K562 (cell line): Measurements from ENCODE around the gene CNTN4. TPM values are rescaled to one million over a fixed set of nuclear protein-coding genes. Genes with fewer than 3 reads are reported as not detected.

ENCODE experiments used
- ATAC-seq: fragments of 200-7000 bp; cut with Tn5 transposase; 3 replicates; pipeline ENCODE4 v1.9.1; 2020; ENCODE audit warnings: moderate library complexity
- BruUV-seq: library from RNA; stranded (reverse); fragments of 400-500 nt; replicated peaks from 2 replicates; lab custom pipeline; 2021; lab: Mats Ljungman, UMichigan
- CTCF ChIA-PET: fragments of 300-600 bp; formaldehyde crosslinking; extraction: SDS; loops from one replicate; lab custom pipeline; 2021; ENCODE audit warnings: low intra/inter-chr PET ratio; lab: Yijun Ruan, JAX
- POLR2A ChIA-PET: fragments of 300-600, 350-650 bp; sonication (Branson Sonifier 250); formaldehyde crosslinking; extraction: SDS; loops from one replicate; lab custom pipeline; 2021; ENCODE audit warnings: antibody characterized with exemption, inconsistent platforms; lab: Yijun Ruan, JAX
- DNase-seq, 4 experiments: peaks; one replicate each; pipeline versions ENCODE4 v3.0.0 to v3.0.0-alpha.2; 2011 to 2018; ENCODE audit warnings: low spot score in 3 of 4, mixed read lengths in 3 of 4; ENCODE audit errors: extremely low read depth in 1 of 4
- FAIRE-seq: peaks from 2 replicates; lab custom pipeline; 2011; peaks lifted over from hg19 to GRCh38; lab: Jason Lieb, UNC
- H2AFZ ChIP-seq: 2 replicates; pipeline ENCODE4 v1.6.0; 2011; ENCODE audit warnings: low read depth, low read length, control low read depth, inconsistent platforms
- H3K27ac ChIP-seq: fragments of 200-600 bp; 3 replicates; pipeline ENCODE4 v1.8.0; 2011; ENCODE audit warnings: low read depth, mild to moderate bottlenecking, control low read depth, inconsistent platforms, low read length, moderate library complexity, mixed read lengths; ENCODE audit errors: extremely low read depth
- H3K27me3 ChIP-seq, 2 experiments: fragments of 300-600 bp in 1 of 2; 2 replicates in 1 of 2; 3 replicates in 1 of 2; pipeline versions ENCODE4 v1.6.0 to v1.8.0; 2011; ENCODE audit warnings: inconsistent platforms in 2 of 2, low read length in 2 of 2, mild to moderate bottlenecking in 1 of 2, mixed read lengths in 1 of 2, moderate library complexity in 1 of 2; ENCODE audit not compliant: control insufficient read depth in 2 of 2, insufficient read depth in 2 of 2
- H3K36me3 ChIP-seq: fragments of 300-600 bp; 3 replicates; pipeline ENCODE4 v1.8.0; 2011; ENCODE audit warnings: mild to moderate bottlenecking, low read length, inconsistent platforms; ENCODE audit not compliant: control insufficient read depth, insufficient read depth
- H3K4me1 ChIP-seq, 2 experiments: fragments of 200-600 bp in 1 of 2; replicated peaks in 1 of 2; 2 replicates in 1 of 2; 3 replicates in 1 of 2; pipeline versions ENCODE4 v1.5.1 to v1.8.0; 2011; ENCODE audit warnings: inconsistent platforms in 2 of 2, low read length in 2 of 2, mild to moderate bottlenecking in 1 of 2, mixed read lengths in 1 of 2, moderate library complexity in 1 of 2; ENCODE audit not compliant: control insufficient read depth in 2 of 2, insufficient read depth in 2 of 2
- H3K4me2 ChIP-seq: 2 replicates; pipeline ENCODE4 v1.6.1; 2011; ENCODE audit warnings: low read length, control low read depth, inconsistent platforms, mixed read lengths; ENCODE audit not compliant: insufficient read depth
- H3K4me3 ChIP-seq: fragments of 200-600 bp; sonication (generic), shearing (Covaris generic); 2 replicates; pipeline ENCODE4 v1.5.1; 2016; ENCODE audit warnings: control low read depth, inconsistent platforms
- H3K79me2 ChIP-seq: fragments of 200-600 bp; 3 replicates; pipeline ENCODE4 v1.8.0; 2011; ENCODE audit warnings: low read length, inconsistent platforms; ENCODE audit not compliant: control insufficient read depth, insufficient read depth
- H3K9ac ChIP-seq, 2 experiments: 2 replicates each; pipeline versions ENCODE4 v1.6.0 to v1.6.1; 2011; ENCODE audit warnings: low read depth in 2 of 2, low read length in 2 of 2, control low read depth in 1 of 2, inconsistent platforms in 1 of 2, mild to moderate bottlenecking in 1 of 2, mixed read lengths in 1 of 2; ENCODE audit not compliant: insufficient read depth in 1 of 2
- H3K9me1 ChIP-seq: one replicate; pipeline ENCODE4 v1.6.0; 2011; ENCODE audit warnings: inconsistent platforms, mild to moderate bottlenecking, low read length, moderate library complexity; ENCODE audit not compliant: control insufficient read depth, insufficient read depth
- H3K9me3 ChIP-seq: replicated peaks from 2 replicates; pipeline ENCODE4 v1.5.1; 2011; ENCODE audit warnings: low read depth, low read length, inconsistent platforms; ENCODE audit not compliant: control insufficient read depth, insufficient read depth
- H4K20me1 ChIP-seq: replicated peaks from 2 replicates; pipeline ENCODE4 v1.6.1; 2011; ENCODE audit warnings: low read length, inconsistent platforms, mixed read lengths; ENCODE audit not compliant: control insufficient read depth, insufficient read depth
- CBX3 ChIP-seq, 2 experiments: IDR thresholded peaks; 1 replicate in 1 of 2; 2 replicates in 1 of 2; pipeline ENCODE4 v1.6.1; 2012; ENCODE audit warnings: inconsistent platforms in 2 of 2, low read length in 2 of 2, borderline replicate concordance in 1 of 2, control low read depth in 1 of 2
- HLTF ChIP-seq: fragments of 450-650 bp; IDR thresholded peaks from 2 replicates; pipeline ENCODE4 v1.6.1; 2016
- KAT7 ChIP-seq: sonication (generic); formaldehyde crosslinking; IDR thresholded peaks from 2 replicates; pipeline ENCODE4 v1.8.0; 2022; ENCODE audit warnings: missing genetic modification reagents, mild to moderate bottlenecking, borderline replicate concordance
- POLR2G ChIP-seq: fragments of 200-400 bp; formaldehyde crosslinking; IDR thresholded peaks from 2 replicates; pipeline ENCODE4 v1.6.1; 2017; ENCODE audit warnings: low read depth, mild to moderate bottlenecking, antibody characterized with exemption, low read length, moderate library complexity
- TAF15 ChIP-seq: fragments of 200-400 bp; formaldehyde crosslinking; IDR thresholded peaks from 2 replicates; pipeline ENCODE4 v1.6.1; 2017; ENCODE audit warnings: mild to moderate bottlenecking, low read depth, low read length, moderate library complexity
- TFAM ChIP-seq: fragments of 250-450 bp; sonication (Bioruptor Pico); conservative IDR thresholded peaks from 2 replicates; pipeline ENCODE4 v1.5.0; 2021; ENCODE audit warnings: mild to moderate bottlenecking, moderate library complexity
- TRIM24 ChIP-seq, 2 experiments: fragments of 450-650 bp; IDR thresholded peaks; 2 replicates each; pipeline ENCODE4 v1.6.1; 2016
- ZFPM2 ChIP-seq: fragments of 250-450 bp; sonication (Bioruptor Pico); IDR thresholded peaks from 2 replicates; pipeline ENCODE4 v1.5.1; 2022; ENCODE audit warnings: mild to moderate bottlenecking
- ZNF133 ChIP-seq: fragments of 250-450 bp; sonication (Bioruptor Pico); IDR thresholded peaks from 2 replicates; pipeline ENCODE4 v1.4.0; 2020; ENCODE audit warnings: mild to moderate bottlenecking
- ZNF354B ChIP-seq: fragments of 250-450 bp; sonication (Bioruptor Pico); IDR thresholded peaks from 2 replicates; pipeline ENCODE4 v1.4.0; 2020
- ZNF41 ChIP-seq: fragments of 250-450 bp; sonication (Bioruptor Pico); conservative IDR thresholded peaks from 2 replicates; pipeline ENCODE4 v1.4.0; 2020; ENCODE audit warnings: mild to moderate bottlenecking
- ZNF445 ChIP-seq: fragments of 250-450 bp; sonication (Bioruptor Pico); IDR thresholded peaks from 2 replicates; pipeline ENCODE4 v1.4.0; 2020; ENCODE audit warnings: low read depth, mild to moderate bottlenecking, moderate library complexity
- WGBS: fragments of 100-300 bp; shearing (Covaris generic); methylation state at CpG from one replicate; pipeline ENCODE4 v1.1.6; 2016; ENCODE audit warnings: low coverage, mixed read lengths; ENCODE audit not compliant: insufficient coverage; ENCODE audit errors: missing lambda C conversion rate; 5-methylcytosine and 5-hydroxymethylcytosine counted together
- in situ Hi-C: fragments of 300-500 bp; cut with MboI; formaldehyde crosslinking; loops from 4 replicates; pipeline ENCODE4 v1.15.0; 2018; ENCODE audit warnings: inconsistent platforms, mixed read lengths
- intact Hi-C: fragments of 100-400 bp; cut with micrococcal nuclease; formaldehyde crosslinking; loops from 2 replicates; pipeline ENCODE4 v1.14.2; 2022
- polyA plus RNA-seq, 8 experiments: library from polyadenylated mRNA; depleted of rRNA in 4 of 8; stranded (reverse) in 5 of 8; unstranded in 3 of 8; fragments of >200 nt; fragmentation: Nextera tagmentation in 2 of 8; fragmentation: Illumina TruSeq in 1 of 8; extraction: Ambion mirVana in 2 of 8; extraction: Trizol in 1 of 8; gene quantifications; 2 replicates each; pipeline versions ENCODE4 v1.2.1 to v1.2.3, GENCODE V29; 2011 to 2014; ENCODE audit warnings: inconsistent platforms in 1 of 8, missing spikeins in 1 of 8
- total RNA-seq, 7 experiments: library from RNA; depleted of rRNA in 6 of 7; stranded (reverse); fragments of >200 nt in 6 of 7; fragmentation: Illumina TruSeq in 2 of 7; extraction: Trizol in 2 of 7; gene quantifications; 2 replicates each; pipeline versions ENCODE4 v1.2.1 to v1.2.3, GENCODE V29; 2011 to 2021; ENCODE audit warnings: low replicate concordance in 1 of 7
- TF ChIP-seq, protein P1 (sequence below): sonication (generic); formaldehyde crosslinking; IDR thresholded peaks from 2 replicates; pipeline ENCODE4 v1.8.0; 2023; ENCODE audit warnings: missing genetic modification reagents, mild to moderate bottlenecking, borderline replicate concordance

The CNTN4 gene
- total and polyA plus RNA-seq, 9 of the 15 experiments (the other 6 are each of a cell fraction or from before 2014, with no cell fraction given): not detected

DNA sequence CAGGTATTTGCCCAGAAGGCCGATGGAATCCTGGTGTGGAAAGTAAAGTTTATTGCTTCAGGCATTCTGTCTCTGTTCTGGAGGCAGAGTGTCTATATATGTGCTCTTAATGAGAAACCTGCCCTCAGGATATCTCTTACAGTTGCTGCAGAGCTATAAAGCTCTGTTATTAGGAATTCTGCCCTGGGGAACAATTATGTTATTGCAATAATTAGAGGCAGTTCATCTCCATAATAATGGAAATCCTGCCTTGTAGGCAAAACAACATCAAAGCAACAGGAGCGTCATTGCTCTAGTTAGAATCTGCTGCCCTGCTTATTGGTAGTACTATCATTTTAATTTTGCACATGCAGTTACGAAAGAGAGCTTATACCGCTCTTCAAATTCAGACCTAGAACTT lies 835.9 kb downstream of the CNTN4 start:
- TF ChIP-seq ZNF354B (CRISPR knock-in tag): no peak
- CTCF ChIA-PET: no interaction called here
- H4K20me1 ChIP-seq: no peaks in the 10 kb centered on the region
- no peak for DNase-seq
- H2AFZ ChIP-seq: no peak overlapping the region
- H3K9me3 ChIP-seq: no peaks in the 10 kb centered on the region
- no peak overlapping the region for H3K4me2 ChIP-seq
- BruUV-seq: no TSS peak
- WGBS: 0% methylated on average over 4 of the region's 4 CpGs
- no peaks in the 10 kb centered on the region for H3K27me3 ChIP-seq
- H3K9ac ChIP-seq: no peak overlapping the region
- no peaks in the 10 kb centered on the region for H3K4me1 ChIP-seq
- POLR2A ChIA-PET: no interaction called here
- no peaks in the 10 kb centered on the region for H3K79me2 ChIP-seq
- H3K4me3 ChIP-seq: no peak overlapping the region
- H3K9me1 ChIP-seq: no peaks in the 10 kb centered on the region
- no peak for ATAC-seq
- FAIRE-seq: no peak
- no peak overlapping the region for H3K27ac ChIP-seq
- intact Hi-C loops: no loop called here
- H3K36me3 ChIP-seq: no peaks in the 10 kb centered on the region
- in situ Hi-C loops: no loop called here

DNA sequence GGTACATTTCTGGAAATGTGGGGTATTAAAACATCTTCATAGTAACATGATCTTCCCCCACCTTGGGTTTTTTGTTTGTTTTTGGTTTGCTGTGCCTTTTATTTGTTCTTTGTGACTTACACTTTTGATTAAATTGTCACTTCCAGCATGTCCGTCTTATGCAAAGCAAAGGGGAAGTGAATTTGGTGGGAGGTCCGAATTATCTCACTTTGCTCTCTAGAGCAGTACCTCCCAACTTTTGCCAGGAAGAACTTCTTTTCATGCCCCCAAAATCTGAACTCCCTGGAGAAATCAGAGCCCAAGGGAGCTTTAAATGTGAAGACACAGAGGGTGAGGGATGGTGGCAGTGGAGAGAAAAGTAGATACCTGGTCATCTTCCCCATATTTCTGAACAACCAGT lies 838.4 kb downstream of the CNTN4 start:
- intact Hi-C loops: no loop called here
- no TSS peak for BruUV-seq
- ChIA-PET POLR2A (no interaction called here), CTCF (no interaction called here)
- Histone ChIP-seq H3K9me3 (no peaks in the 10 kb centered on the region), H4K20me1 (no peaks in the 10 kb centered on the region), H3K9ac (no peak overlapping the region), H3K27me3 (no peaks in the 10 kb centered on the region), H2AFZ (no peak overlapping the region), H3K4me2 (no peak overlapping the region), H3K36me3 (no peaks in the 10 kb centered on the region), H3K79me2 (no peaks in the 10 kb centered on the region), H3K4me1 (no peaks in the 10 kb centered on the region), H3K9me1 (no peaks in the 10 kb centered on the region), H3K4me3 (no peak overlapping the region), H3K27ac (no peak overlapping the region)
- no peak for DNase-seq
- ATAC-seq: no peak
- 5% methylated on average over 2 of the region's 2 CpGs for WGBS
- in situ Hi-C loops: no loop called here
- no peak for FAIRE-seq
- no peak for TF ChIP-seq TAF15
- no peak for TF ChIP-seq TFAM (CRISPR knock-in tag)
- TF ChIP-seq HLTF: no peak
- TF ChIP-seq ZFPM2 (CRISPR knock-in tag): no peak
- no peak for TF ChIP-seq ZNF445
- TF ChIP-seq, protein P1, sequence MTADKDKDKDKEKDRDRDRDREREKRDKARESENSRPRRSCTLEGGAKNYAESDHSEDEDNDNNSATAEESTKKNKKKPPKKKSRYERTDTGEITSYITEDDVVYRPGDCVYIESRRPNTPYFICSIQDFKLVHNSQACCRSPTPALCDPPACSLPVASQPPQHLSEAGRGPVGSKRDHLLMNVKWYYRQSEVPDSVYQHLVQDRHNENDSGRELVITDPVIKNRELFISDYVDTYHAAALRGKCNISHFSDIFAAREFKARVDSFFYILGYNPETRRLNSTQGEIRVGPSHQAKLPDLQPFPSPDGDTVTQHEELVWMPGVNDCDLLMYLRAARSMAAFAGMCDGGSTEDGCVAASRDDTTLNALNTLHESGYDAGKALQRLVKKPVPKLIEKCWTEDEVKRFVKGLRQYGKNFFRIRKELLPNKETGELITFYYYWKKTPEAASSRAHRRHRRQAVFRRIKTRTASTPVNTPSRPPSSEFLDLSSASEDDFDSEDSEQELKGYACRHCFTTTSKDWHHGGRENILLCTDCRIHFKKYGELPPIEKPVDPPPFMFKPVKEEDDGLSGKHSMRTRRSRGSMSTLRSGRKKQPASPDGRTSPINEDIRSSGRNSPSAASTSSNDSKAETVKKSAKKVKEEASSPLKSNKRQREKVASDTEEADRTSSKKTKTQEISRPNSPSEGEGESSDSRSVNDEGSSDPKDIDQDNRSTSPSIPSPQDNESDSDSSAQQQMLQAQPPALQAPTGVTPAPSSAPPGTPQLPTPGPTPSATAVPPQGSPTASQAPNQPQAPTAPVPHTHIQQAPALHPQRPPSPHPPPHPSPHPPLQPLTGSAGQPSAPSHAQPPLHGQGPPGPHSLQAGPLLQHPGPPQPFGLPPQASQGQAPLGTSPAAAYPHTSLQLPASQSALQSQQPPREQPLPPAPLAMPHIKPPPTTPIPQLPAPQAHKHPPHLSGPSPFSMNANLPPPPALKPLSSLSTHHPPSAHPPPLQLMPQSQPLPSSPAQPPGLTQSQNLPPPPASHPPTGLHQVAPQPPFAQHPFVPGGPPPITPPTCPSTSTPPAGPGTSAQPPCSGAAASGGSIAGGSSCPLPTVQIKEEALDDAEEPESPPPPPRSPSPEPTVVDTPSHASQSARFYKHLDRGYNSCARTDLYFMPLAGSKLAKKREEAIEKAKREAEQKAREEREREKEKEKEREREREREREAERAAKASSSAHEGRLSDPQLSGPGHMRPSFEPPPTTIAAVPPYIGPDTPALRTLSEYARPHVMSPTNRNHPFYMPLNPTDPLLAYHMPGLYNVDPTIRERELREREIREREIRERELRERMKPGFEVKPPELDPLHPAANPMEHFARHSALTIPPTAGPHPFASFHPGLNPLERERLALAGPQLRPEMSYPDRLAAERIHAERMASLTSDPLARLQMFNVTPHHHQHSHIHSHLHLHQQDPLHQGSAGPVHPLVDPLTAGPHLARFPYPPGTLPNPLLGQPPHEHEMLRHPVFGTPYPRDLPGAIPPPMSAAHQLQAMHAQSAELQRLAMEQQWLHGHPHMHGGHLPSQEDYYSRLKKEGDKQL (CRISPR knock-in tag): no peak
- TF ChIP-seq ZNF41 (CRISPR knock-in tag): no peak
- no peak for TF ChIP-seq ZNF133 (CRISPR knock-in tag)
- no peak for TF ChIP-seq KAT7 (CRISPR knock-in tag)
- TF ChIP-seq CBX3 (IDR thresholded peaks at IDR 0.05; ENCODE audit: borderline replicate concordance in 1 of 2, low read length in 2 of 2): no peak
- TF ChIP-seq TRIM24 (IDR thresholded peaks at IDR 0.05): no peak
- TF ChIP-seq POLR2G: no peak
